DMS 273 (cell line): ENCODE data around the gene KRT37.
A peak's percentile ranks its signal among the peaks of the same experiment; 100 is the strongest.
"Not testable (repeated sequence)": the region's sequence is repeated elsewhere in the genome, so short reads cannot be mapped to it uniquely, and the experiment has no call there.

Experiments used
- DNase-seq: peaks from one replicate; lab custom pipeline; 2025; ENCODE audit not compliant: unreplicated experiment; lab: John Stamatoyannopoulos, UW

The KRT37 gene

GRCh38 chr17:41437254-41437653 lies 12.9 kb upstream of the KRT37 start:
- no peak for DNase-seq

- no peak for DNase-seq
Measured at GRCh38 chr17:41434415-41434814, 10.0 kb upstream of the KRT37 start.

- no peak for DNase-seq
Measured at GRCh38 chr17:41434005-41434404, 9.6 kb upstream of the KRT37 start.

- no peak for DNase-seq
Measured at GRCh38 chr17:41433586-41433985, 9.2 kb upstream of the KRT37 start.

DNA sequence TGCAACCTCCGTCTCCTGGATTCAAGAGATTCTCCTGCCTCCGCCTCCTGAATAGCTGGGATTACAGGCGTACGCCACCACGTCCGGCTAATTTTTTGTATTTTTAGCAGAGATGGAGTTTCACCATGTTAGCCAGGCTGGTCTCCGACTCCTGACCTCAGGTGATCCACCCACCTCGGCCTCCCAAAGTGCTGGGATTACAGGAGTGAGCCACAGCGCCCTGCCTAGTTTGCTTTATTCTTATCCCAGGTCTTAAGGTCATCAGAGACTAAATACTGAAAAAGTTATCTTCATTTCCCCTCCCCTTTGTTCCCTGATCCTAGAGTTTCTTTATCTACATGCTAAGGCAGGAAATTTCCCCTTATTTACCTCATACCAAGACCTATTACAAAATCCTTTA lies 6.0 kb upstream of the KRT37 start:
- not testable (repeated sequence) for DNase-seq

DNA sequence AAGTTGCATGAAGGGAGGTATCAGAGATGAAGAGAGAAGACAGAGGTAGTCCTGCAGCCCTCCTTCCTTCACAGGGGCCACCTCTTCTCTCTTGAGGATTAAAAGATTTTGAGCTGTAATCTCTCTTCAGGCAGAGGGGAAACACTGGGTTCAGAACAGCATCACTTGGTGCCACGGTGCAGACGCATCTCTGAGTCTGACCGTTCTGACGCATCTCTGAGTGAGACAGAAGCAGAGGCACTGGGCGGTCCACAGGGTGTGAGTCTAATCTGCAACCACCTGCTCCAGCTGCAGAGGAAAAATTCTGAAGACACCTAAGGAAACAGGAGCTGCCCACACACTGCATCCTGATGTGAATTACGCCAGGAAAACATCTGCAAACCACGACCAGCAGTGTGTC lies 5.3 kb upstream of the KRT37 start:
- no peak for DNase-seq

DNA sequence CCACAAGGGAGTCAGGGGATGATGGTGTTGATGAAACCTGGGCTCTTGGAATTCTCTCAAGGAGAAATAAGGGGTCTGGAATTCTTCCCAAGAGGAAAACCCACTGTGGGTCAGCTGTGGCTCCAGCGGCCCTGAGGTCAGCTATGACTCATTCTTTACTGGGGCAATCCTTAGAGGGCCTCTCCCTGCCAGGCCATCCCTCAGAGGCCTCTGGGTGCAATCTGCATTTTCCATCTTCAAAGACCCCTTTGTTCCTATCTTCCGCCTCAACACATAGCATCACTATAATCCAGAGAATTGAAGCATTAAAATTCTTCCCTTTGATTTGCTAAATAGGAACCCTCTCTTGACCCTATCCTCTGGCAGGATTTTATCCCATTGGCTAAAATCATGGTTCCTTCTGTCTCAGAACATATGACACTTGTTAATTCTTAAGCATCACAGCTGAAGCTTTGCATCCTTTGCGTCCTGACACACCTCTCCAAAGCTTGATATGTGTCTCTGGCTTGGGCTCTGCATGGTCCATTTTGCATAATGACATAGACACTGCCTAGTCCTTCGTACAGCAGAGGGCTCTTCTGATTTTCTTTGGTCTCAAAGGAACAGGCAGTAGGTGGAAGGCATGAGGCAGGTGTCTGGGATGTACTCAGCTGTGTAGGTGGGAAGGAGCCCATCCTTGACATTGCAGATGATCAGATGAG lies 4.4 kb upstream of the KRT37 start:
- no peak for DNase-seq

DNA sequence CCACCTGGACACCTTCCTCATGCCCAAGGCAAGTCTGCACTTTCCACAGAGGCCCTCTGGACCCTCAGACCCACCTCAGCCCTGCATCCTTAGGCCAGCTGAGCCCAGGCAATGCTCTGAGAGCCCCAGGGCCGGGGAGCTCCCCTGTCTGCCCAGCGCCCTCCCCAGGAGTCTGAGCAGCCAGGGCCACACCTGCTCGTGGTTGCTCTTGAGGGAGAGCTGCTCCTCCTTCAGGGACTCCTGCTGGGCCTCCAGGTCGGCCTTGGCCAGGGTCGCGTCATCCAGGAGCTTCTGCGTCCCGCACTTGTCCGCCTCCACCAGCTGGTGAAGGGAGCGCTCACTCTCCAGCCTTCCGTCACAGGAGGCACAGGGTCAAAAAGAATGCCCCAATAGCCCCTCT lies 1.8 kb downstream of the KRT37 start:
- not testable (repeated sequence) for DNase-seq

GRCh38 chr17:41421617-41422016 lies 2.8 kb downstream of the KRT37 start:
- DNase-seq = no peak

DNA sequence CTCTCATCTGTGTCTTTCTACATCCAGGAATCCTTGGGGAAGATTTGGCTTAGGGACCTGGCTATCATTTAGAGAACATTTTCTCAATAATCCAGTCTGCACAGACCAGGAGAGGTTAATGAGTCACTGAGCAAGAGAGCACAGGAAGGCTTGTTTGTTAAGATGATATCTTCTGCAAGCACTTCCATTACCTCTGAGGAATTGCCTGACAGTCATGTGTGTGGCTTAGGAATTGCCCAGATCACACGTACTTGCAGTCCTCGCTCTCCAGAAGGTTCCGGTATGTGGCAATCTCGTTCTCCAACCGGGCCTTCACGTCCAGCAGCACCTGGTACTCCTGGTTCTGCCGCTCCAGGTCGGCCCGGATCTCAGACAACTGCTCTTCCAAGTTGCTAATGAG lies 3.3 kb downstream of the KRT37 start:
- no peak for DNase-seq

DNA sequence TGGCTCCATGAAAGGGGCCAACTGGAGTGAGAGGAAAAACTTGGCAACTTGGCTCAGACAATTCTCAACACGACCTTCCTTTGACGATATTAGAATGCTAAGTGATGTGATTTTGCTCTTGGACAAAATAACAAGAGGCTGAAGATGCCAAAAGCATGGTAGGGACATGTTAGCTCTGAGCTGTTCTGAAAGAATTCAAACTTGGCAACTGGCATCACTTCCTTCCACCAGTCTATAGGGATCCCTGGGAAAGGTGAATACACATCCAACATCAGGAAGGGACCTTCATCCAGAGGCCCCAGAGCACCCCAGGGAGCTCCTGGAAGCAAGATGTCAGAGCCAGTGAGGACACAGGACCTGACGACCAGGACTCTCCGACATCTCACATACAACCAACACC lies 4.3 kb downstream of the KRT37 start:
- DNase-seq = no peak

DNA sequence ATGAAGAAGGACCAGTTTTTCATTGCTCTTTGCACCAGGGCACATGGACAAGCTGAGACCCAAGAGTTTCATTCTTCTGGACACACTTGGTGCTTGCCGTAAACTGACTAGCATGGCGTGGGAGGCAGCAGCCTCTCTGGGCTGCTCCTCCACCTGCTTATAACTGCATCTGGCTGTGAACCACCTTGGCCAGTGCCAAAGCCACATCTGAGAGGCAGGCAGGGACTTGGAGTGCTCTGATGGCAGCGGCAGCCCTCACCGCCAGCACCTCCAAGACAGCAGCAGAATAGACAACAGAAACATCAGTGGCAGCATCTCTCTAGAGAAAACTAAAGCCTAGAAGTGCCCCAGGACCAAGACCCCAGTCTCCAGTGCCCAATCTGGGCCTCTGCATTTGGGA lies 4.7 kb downstream of the KRT37 start:
- no peak for DNase-seq

DNA sequence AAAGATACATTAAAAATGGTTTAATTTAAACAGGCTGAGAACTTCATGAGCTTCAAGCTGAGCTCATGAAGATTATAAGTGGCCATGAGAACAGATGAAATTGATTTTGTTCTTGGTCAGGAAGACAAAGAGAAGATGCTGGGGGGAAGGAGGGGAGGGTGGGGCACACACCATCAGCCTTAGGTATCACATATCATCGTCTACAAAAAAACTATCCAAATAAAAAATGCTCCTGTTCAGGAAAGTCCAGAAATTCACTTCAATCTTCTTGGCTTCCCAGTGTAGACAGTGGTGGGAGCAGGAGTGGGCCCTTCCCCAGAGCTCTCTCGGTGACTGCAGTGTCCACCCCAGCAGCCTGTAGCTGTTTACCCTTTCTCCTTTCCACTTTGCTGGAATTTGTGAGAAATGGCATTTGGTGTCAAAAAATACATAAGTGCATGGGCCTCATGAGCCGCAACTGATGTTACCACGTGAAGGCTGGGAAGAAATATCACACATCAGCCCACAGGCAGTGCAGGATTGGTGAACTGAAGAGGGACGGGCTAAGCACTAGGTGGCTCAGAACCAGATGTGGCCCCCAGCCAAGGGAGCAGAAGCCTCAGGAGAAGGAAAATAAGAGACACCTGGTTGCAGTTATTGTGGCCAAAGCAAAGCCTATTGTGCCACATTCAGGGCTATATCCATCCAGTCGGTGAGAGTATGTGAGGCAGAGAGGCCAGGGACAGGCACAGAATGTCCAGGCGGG lies 6.1 kb downstream of the KRT37 start:
- no peak for DNase-seq

GRCh38 chr17:41417576-41418015 lies 6.8 kb downstream of the KRT37 start:
- DNase-seq = peak; percentile 18

- no peak for DNase-seq
Measured at GRCh38 chr17:41417127-41417526, 7.3 kb downstream of the KRT37 start.

DNA sequence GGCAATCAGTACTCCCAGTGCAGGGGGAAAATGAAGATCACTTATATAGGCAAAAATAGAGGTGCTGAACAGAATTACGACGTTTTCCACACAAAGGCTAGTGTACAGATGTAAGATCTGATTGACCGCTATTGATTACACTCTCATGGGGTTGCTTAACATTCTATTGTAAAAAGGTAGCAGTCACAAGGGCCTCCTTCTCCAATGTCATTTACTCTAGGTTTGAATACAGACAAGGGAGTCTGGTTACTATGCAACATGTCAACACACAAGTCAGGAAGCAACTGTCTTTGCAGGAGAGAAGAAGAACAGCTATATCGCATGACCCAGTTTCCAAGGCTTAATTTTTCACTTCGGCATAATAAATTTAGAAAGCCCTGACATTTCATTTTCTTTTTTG lies 7.9 kb downstream of the KRT37 start:
- no peak for DNase-seq

GRCh38 chr17:41415833-41416335 lies 8.5 kb downstream of the KRT37 start:
- no peak for DNase-seq

- no peak for DNase-seq
Measured at GRCh38 chr17:41415411-41415810, 9.0 kb downstream of the KRT37 start.

DNA sequence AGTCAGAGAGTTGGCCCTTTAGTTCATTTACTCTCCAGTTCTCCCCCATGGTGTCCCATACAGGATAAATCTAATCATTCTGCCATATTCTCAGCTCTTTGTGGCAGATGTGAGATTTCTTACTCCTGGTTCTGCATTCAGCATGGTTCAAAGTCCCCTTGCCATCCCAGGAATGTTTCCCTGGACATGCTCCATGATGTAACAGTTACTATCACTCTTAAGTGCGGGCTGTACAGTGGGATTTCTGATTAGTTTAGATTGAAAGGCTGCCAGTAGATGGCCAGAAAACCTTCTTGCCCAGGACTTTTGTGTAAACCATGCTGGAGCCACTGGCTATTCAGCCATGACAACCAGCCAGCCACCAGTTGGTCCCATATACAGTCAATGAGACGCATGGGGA lies 10.4 kb downstream of the KRT37 start:
- no peak for DNase-seq

- DNase-seq = no peak
Measured at GRCh38 chr17:41413353-41413957, 10.9 kb downstream of the KRT37 start.

- no peak for DNase-seq
Measured at GRCh38 chr17:41411072-41411840, 13.1 kb downstream of the KRT37 start.
